Esophagus squamous epithelium (tissue), 5 donors: ENCODE results near the gene MEOX1. TPM values are rescaled to one million over a fixed set of nuclear protein-coding genes. Genes with fewer than 3 reads are reported as not detected.

Source experiments
- DNase-seq: peaks from one replicate; lab custom pipeline; 2025; lab: John Stamatoyannopoulos, UW
- H3K27ac ChIP-seq, 4 donors: fragments of 200-600 bp; sonication (generic); one replicate each; pipeline ENCODE4 v1.5.1; 2016 to 2019; ENCODE audit warnings: mild to moderate bottlenecking in 1 of 4
- H3K27me3 ChIP-seq, 4 donors: fragments of 200-600 bp; sonication (generic); 1 replicate in 3 of 4; 2 replicates in 1 of 4; pipeline versions ENCODE4 v1.5.1 to v1.6.0; 2017 to 2021; ENCODE audit warnings: antibody characterized with exemption in 1 of 4
- H3K36me3 ChIP-seq, 3 donors: fragments of 200-600 bp; sonication (generic); one replicate each; pipeline ENCODE4 v1.5.1; 2016 to 2019
- H3K4me1 ChIP-seq, 3 donors: fragments of 200-600 bp; sonication (generic); one replicate each; pipeline ENCODE4 v1.5.1; 2017 to 2019
- H3K4me3 ChIP-seq, 4 donors: fragments of 200-600 bp; sonication (generic); 1 replicate in 3 of 4; 2 replicates in 1 of 4; pipeline ENCODE4 v1.5.1; 2016 to 2019; ENCODE audit warnings: mild to moderate bottlenecking in 2 of 4, moderate library complexity in 1 of 4
- H3K9me3 ChIP-seq, 3 donors: fragments of 200-600 bp; sonication (generic); one replicate each; pipeline ENCODE4 v1.5.1; 2016 to 2019
- CTCF ChIP-seq, 6 experiments: fragments of 450-650 bp in 4 of 6; fragments of 200-600 bp in 2 of 6; sonication (generic) in 2 of 6; IDR thresholded peaks; one replicate each; pipeline ENCODE4 v1.5.1; 2016 to 2019; ENCODE audit warnings: antibody characterized with exemption in 6 of 6, mild to moderate bottlenecking in 4 of 6, moderate library complexity in 4 of 6
- POLR2A ChIP-seq, 4 donors: fragments of 450-650 bp; IDR thresholded peaks; one replicate each; pipeline ENCODE4 v1.6.1; 2017; ENCODE audit warnings: antibody characterized with exemption in 4 of 4, mild to moderate bottlenecking in 4 of 4, moderate library complexity in 3 of 4
- WGBS, 2 donors: methylation state at CpG; one replicate each; pipeline ENCODE4 v1.1.5; 2018; 5-methylcytosine and 5-hydroxymethylcytosine counted together
- intact Hi-C: fragments of 100-400 bp; cut with DNase I; formaldehyde crosslinking; loops from one replicate; pipeline ENCODE4 v1.15.0; 2022
- total RNA-seq, 4 donors: library from RNA; depleted of rRNA; stranded (reverse); fragments of >200 nt; gene quantifications; one replicate each; pipeline ENCODE4 v1.1.0, GENCODE V29; 2016
- donor health status: DM: yes; HTN: yes; CAD: no.

Gene MEOX1
- total RNA-seq, 4 donors from 2014 or later: 0.64 to 6.1 (median 2.7) TPM

- peaks cover 0 to 3% (median 0%) of the 10 kb centered on the region in 3 donors for H3K4me1 ChIP-seq
- peaks cover 0 to 40% (median 0%) of the 10 kb centered on the region in 4 donors for H3K27me3 ChIP-seq
- no peak for DNase-seq
- no peak overlapping the region for H3K4me3 ChIP-seq
- TF ChIP-seq POLR2A (IDR thresholded peaks at IDR 0.05) (no peak), CTCF (IDR thresholded peaks at IDR 0.05) (no peak)
- intact Hi-C loops: no loop called here
- H3K27ac ChIP-seq: no peak overlapping the region
- no peaks in the 10 kb centered on the region for H3K36me3 ChIP-seq
- no peaks in the 10 kb centered on the region for H3K9me3 ChIP-seq
- WGBS, 2 donors: 75 to 78% methylated on average over 4 to 5 of the region's 5 CpGs
These were observed 44.5 kb upstream of the MEOX1 start for GRCh38 chr17:43706235-43706634.

GRCh38 chr17:43703630-43704029 lies 41.9 kb upstream of the MEOX1 start:
- 94% methylated on average over 3 of the region's 3 CpGs; no CpG with 5 or more reads in 1 of the 2 donors for WGBS, 2 donors

DNA sequence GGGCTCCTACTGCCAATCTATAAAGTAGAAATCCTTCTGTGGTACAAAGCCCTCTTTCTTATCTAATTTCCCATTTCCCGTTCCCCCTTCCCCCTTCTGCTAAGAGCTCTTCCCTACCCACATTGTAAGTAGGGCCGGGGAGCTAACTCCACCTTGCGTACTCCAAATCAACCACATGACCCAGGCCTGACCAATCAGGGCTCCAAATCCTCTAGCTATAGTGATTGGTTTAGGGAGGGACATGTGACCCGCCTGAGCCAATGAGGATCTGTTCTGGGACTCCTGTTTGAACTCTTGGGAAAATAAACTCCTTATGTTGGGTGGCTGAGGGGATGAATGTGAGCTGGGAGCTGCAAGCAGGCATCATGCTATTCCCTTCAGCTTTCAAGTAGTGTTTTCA lies 40.9 kb upstream of the MEOX1 start:
- H3K27me3 ChIP-seq: peaks cover 0 to 29% (median 0%) of the 10 kb centered on the region in 4 donors
- no peaks in the 10 kb centered on the region for H3K36me3 ChIP-seq
- no peak overlapping the region for H3K4me3 ChIP-seq
- DNase-seq: no peak
- H3K4me1 ChIP-seq: peaks cover 0 to 9% (median 0%) of the 10 kb centered on the region in 3 donors
- no peak for TF ChIP-seq CTCF (IDR thresholded peaks at IDR 0.05)
- TF ChIP-seq POLR2A (IDR thresholded peaks at IDR 0.05): no peak
- no peak overlapping the region for H3K27ac ChIP-seq
- H3K9me3 ChIP-seq: no peaks in the 10 kb centered on the region
- WGBS, 2 donors: 85 to 89% methylated on average over 4 of the region's 4 CpGs
- intact Hi-C loops: no loop called here

More at GRCh38 chr17:43703630-43704029, 41.9 kb upstream of the MEOX1 start:
- H3K4me1 ChIP-seq: peaks cover 0 to 9% (median 0%) of the 10 kb centered on the region in 3 donors
- H3K27me3 ChIP-seq: peaks cover 0 to 26% (median 0%) of the 10 kb centered on the region in 4 donors
- no peak overlapping the region for H3K27ac ChIP-seq
- H3K36me3 ChIP-seq: no peaks in the 10 kb centered on the region
- H3K4me3 ChIP-seq: no peak overlapping the region
- intact Hi-C loops: no loop called here
- DNase-seq: no peak
- no peaks in the 10 kb centered on the region for H3K9me3 ChIP-seq
- no peak for TF ChIP-seq CTCF (IDR thresholded peaks at IDR 0.05)
- no peak for TF ChIP-seq POLR2A (IDR thresholded peaks at IDR 0.05)

DNA sequence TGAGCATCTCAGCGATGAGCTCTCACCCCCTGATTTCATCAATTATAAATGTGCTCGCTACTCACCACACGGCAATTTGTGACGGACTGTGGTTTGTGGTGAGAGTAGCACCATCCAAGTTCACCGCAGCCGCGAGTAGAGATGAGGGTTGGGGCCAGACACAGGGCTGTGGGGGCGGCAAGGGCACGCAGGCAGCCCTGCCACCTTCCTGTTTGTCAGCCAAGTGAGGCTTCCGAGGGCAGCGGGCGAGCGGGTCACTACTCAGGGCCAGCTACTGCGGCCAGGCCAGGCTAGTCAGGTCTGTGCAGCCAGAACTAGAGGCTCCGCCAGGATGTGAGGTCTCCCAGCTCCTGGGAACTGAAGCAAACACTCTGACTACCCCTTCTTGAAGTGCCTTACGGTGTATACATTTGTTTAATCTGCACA lies 39.6 kb upstream of the MEOX1 start:
- Histone ChIP-seq H3K27ac (no peak overlapping the region), H3K9me3 (no peaks in the 10 kb centered on the region), H3K4me3 (no peak overlapping the region), H3K27me3 (peaks cover 0 to 16% (median 0%) of the 10 kb centered on the region in 4 donors), H3K36me3 (no peaks in the 10 kb centered on the region), H3K4me1 (peaks cover 0 to 15% (median 5%) of the 10 kb centered on the region in 3 donors)
- no peak for DNase-seq
- 56 to 65% methylated on average over 9 to 13 of the region's 16 CpGs for WGBS, 2 donors
- intact Hi-C loops: no loop called here
- TF ChIP-seq CTCF (IDR thresholded peaks at IDR 0.05): no peak
- TF ChIP-seq POLR2A (IDR thresholded peaks at IDR 0.05): no peak

GRCh38 chr17:43699438-43699756 lies 37.7 kb upstream of the MEOX1 start:
- WGBS, 2 donors: 38 to 85% methylated on average over 1 to 3 of the region's 3 CpGs
- intact Hi-C loops: loop anchor here (10.0 kb wide), 1 partner anchor 155 kb away; no protein-coding TSS in a partner anchor
- DNase-seq: no peak

More at GRCh38 chr17:43699438-43699756, 37.7 kb upstream of the MEOX1 start:
- Histone ChIP-seq H3K36me3 (no peaks in the 10 kb centered on the region), H3K27ac (no peak overlapping the region), H3K4me3 (no peak overlapping the region), H3K9me3 (no peaks in the 10 kb centered on the region), H3K27me3 (peaks cover 0 to 5% (median 0%) of the 10 kb centered on the region in 4 donors), H3K4me1 (peaks cover 0 to 20% (median 12%) of the 10 kb centered on the region in 3 donors)
- TF ChIP-seq POLR2A (IDR thresholded peaks at IDR 0.05) (no peak), CTCF (IDR thresholded peaks at IDR 0.05) (no peak)
